Measurements from ENCODE around the gene KIZ.

The KIZ gene

DNA sequence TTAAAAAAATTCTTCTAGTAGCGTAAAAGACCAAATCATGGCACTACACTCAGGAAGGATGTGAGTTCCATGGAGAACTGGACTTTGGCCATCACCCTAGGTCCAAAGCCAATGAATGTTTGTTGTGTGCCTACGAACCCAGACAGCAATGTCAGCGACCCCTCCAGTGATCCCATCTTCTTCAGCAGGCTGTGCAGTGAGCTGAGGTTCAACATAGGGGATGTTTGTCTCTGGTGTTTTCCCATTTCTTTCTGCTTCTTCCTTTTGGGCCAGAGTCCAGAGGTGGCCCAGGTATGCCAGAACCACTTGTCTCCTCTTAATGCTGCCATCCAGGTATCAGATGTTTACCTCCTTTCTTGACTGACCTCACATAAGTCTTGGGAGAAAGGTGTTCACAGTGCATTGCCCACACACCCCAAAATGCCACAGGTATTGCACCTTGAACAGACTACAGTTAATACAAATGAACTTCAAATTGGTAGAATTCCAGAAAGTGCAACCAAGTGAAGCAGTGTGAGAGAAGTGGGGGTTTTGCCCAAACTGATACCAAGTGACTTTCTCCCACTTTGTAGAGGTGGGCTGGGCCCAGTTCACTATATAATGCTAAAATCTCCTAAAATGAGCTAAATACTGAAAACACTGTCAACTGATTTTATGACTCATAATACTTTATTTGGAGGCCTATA, 14.1 kb downstream of the KIZ start:
- H3K9ac ChIP-seq (ENCODE audit: insufficient read length): no peak overlapping the region
- TF ChIP-seq EZH2 (IDR thresholded peaks at IDR 0.05) (no peak), POLR2AphosphoS5 (IDR thresholded peaks at IDR 0.05; ENCODE audit: borderline replicate concordance, low read depth, low read length) (no peak), FOXP2 (optimal IDR thresholded peaks at IDR 0.05; ENCODE audit: control extremely low read depth, extremely low read length, insufficient read depth) (no peak)
- no peaks in the 10 kb centered on the region for H3K9me3 ChIP-seq (ENCODE audit: low read depth, low read length)

DNA sequence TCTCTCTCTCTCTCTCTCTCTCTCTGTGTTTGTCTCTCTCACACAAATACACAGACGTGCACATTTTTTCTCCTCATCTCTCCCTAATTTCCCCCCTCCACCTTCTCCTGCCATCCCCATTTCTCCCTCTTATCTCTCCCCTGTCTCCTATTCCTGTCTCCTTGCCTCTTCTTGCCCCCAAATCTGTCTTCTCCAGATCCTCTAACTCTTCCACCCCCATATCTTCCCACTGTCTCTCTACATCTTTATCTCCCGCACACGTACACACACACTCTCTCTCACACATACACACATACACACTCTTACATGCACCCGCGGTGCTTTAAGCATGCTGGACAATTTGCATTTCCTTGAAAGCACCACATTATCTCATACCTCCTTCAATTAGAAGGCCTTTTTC, 15.9 kb downstream of the KIZ start:
- H3K27ac ChIP-seq: no peak overlapping the region
- no peaks in the 10 kb centered on the region for H3K36me3 ChIP-seq (ENCODE audit: insufficient read depth, low read length)
- TF ChIP-seq POLR2AphosphoS5 (IDR thresholded peaks at IDR 0.05; ENCODE audit: borderline replicate concordance, low read depth, low read length): no peak
- TF ChIP-seq EZH2 (IDR thresholded peaks at IDR 0.05): no peak
- TF ChIP-seq FOXP2 (optimal IDR thresholded peaks at IDR 0.05; ENCODE audit: control extremely low read depth, extremely low read length, insufficient read depth): no peak
- no peak overlapping the region for H3K9ac ChIP-seq (ENCODE audit: insufficient read length)
- H3K9me3 ChIP-seq (ENCODE audit: low read depth, low read length): no peaks in the 10 kb centered on the region
- DNase-seq (ENCODE audit: low read depth, low spot score): no peak
- H3K4me3 ChIP-seq: no peak overlapping the region

More for the DNA sequence above, 14.1 kb downstream of the KIZ start:
- no peak overlapping the region for H3K27ac ChIP-seq
- no peaks in the 10 kb centered on the region for H3K36me3 ChIP-seq (ENCODE audit: insufficient read depth, low read length)
- DNase-seq (ENCODE audit: low read depth, low spot score): no peak
- H3K4me3 ChIP-seq: no peak overlapping the region

DNA sequence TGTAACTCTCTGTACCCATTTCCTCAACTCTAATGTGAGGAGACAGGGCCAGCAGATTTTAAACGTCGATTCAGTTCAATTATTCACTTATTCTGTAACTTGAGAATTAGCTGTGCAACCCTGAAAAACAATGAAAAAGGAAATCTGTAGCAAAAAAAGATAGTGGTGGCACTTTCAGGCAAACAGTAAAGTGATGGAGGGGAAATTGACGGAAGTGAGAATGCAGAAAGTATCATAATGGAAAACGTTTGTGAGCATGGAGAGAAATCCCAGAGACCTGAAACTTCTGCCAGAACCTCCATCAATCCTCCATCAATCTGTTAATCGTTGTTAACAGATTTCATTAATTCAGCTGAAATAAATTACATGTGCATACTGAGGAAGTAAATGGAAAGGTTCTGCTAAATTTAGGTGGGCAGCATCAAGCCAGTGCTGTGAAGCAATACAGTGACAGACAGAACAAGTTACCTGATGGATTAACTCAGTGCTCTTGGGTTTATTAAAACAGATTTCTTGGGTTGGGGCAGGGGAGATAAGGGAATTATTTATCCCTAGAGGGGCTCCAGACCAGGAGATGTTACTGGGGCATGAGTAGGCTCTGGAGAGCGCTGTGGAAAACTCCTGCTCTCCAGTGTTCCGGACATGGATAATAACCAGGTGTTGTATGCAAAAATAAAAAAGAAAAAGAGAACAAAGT, 17.5 kb downstream of the KIZ start:
- Histone ChIP-seq H3K36me3 (ENCODE audit: insufficient read depth, low read length) (no peaks in the 10 kb centered on the region), H3K27ac (no peak overlapping the region), H3K9me3 (ENCODE audit: low read depth, low read length) (no peaks in the 10 kb centered on the region), H3K9ac (ENCODE audit: insufficient read length) (no peak overlapping the region), H3K4me3 (no peak overlapping the region)
- DNase-seq (ENCODE audit: low read depth, low spot score): no peak
- no peak for TF ChIP-seq EZH2 (IDR thresholded peaks at IDR 0.05)
- TF ChIP-seq FOXP2 (optimal IDR thresholded peaks at IDR 0.05; ENCODE audit: control extremely low read depth, extremely low read length, insufficient read depth): no peak
- TF ChIP-seq POLR2AphosphoS5 (IDR thresholded peaks at IDR 0.05; ENCODE audit: borderline replicate concordance, low read depth, low read length): no peak

DNA sequence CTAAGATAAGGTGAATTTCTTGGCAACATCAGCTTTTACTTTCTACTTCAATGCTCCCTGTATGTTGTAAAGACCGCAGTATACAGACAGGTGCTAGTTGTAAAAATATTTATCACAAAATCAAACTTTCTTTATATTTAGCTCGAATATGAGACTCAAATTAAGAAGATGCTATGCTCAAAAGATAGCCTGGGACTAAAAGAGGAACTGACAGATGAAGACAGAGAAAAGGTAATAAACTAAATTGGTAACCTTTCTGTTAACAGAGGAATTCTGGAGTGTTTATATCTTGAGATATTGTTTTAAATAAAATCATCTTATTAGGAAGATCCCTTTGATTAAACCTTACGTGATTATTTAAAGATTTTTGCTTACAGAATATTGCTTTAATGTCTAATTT, 19.5 kb downstream of the KIZ start:
- TF ChIP-seq POLR2AphosphoS5 (IDR thresholded peaks at IDR 0.05; ENCODE audit: borderline replicate concordance, low read depth, low read length) (no peak), FOXP2 (optimal IDR thresholded peaks at IDR 0.05; ENCODE audit: control extremely low read depth, extremely low read length, insufficient read depth) (no peak), EZH2 (IDR thresholded peaks at IDR 0.05) (no peak)
- no peak overlapping the region for H3K27ac ChIP-seq
- no peak for DNase-seq (ENCODE audit: low read depth, low spot score)
- no peak overlapping the region for H3K4me3 ChIP-seq
- no peaks in the 10 kb centered on the region for H3K9me3 ChIP-seq (ENCODE audit: low read depth, low read length)
- no peak overlapping the region for H3K9ac ChIP-seq (ENCODE audit: insufficient read length)
- H3K36me3 ChIP-seq (ENCODE audit: insufficient read depth, low read length): no peaks in the 10 kb centered on the region

DNA sequence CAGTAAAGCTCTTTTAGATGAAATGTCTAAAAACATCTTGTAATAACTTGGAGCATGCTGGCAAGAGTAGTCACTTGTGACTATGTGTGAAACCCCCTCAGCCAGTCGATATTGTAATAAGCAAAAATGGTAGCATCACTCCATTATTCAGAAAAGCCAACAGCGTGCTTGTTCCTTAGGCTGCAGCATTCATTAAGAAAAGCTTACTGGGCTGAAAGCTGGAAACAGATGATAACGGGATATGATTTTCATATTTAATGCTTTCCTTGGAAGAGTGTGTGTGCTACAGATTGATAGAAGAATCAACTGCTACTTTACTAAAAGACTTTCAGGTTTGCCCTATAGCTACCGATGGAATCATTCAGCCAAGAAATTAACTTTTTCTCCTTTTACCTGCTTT, 20.3 kb downstream of the KIZ start:
- no peak for DNase-seq (ENCODE audit: low read depth, low spot score)
- Histone ChIP-seq H3K9me3 (ENCODE audit: low read depth, low read length) (no peaks in the 10 kb centered on the region), H3K9ac (ENCODE audit: insufficient read length) (no peak overlapping the region), H3K4me3 (no peak overlapping the region), H3K36me3 (ENCODE audit: insufficient read depth, low read length) (no peaks in the 10 kb centered on the region), H3K27ac (no peak overlapping the region)
- no peak for TF ChIP-seq FOXP2 (optimal IDR thresholded peaks at IDR 0.05; ENCODE audit: control extremely low read depth, extremely low read length, insufficient read depth)
- no peak for TF ChIP-seq EZH2 (IDR thresholded peaks at IDR 0.05)
- no peak for TF ChIP-seq POLR2AphosphoS5 (IDR thresholded peaks at IDR 0.05; ENCODE audit: borderline replicate concordance, low read depth, low read length)

DNA sequence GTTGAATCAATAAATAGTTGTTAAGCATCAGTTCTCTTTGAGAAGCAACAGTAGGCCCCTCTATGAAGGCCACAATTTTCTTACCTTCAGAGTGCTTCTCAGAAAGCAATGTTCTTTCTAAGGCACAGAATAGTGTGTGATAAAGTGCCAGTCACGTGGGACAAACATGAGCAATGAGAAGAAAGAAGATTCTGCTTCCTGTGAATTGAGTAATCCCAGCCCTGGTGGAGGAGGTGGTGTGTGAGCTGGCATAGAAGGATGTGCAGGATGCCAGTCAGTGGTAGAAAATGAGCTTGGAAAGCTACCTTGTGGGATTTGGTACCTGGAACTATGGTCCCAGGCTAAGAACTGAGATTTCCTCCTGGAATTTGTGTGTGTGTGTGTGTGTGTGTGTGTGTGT, 21.7 kb downstream of the KIZ start:
- Histone ChIP-seq H3K9me3 (ENCODE audit: low read depth, low read length) (no peaks in the 10 kb centered on the region), H3K27ac (no peak overlapping the region), H3K9ac (ENCODE audit: insufficient read length) (no peak overlapping the region), H3K4me3 (no peak overlapping the region), H3K36me3 (ENCODE audit: insufficient read depth, low read length) (no peaks in the 10 kb centered on the region)
- DNase-seq (ENCODE audit: low read depth, low spot score): no peak
- no peak for TF ChIP-seq FOXP2 (optimal IDR thresholded peaks at IDR 0.05; ENCODE audit: control extremely low read depth, extremely low read length, insufficient read depth)
- no peak for TF ChIP-seq EZH2 (IDR thresholded peaks at IDR 0.05)
- TF ChIP-seq POLR2AphosphoS5 (IDR thresholded peaks at IDR 0.05; ENCODE audit: borderline replicate concordance, low read depth, low read length): no peak

DNA sequence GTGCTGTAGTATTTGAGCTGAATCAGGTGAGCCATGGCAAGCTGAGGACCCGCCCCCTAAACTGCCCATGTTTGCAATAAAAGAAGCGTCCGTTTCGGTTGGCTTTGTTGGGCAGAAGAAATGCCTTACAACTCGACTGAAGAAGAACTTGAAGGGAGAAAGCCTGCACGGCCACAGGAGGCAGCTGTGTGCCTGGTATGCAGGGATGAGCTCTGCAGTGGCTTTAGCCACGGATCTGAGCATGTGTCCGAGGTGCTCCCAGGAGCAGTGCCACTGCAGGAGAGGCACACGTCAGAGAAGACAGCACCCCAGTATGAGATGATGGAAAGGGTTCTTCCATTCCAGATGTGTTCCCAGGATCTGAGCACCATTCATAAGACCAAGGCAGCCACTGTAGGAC, 23.5 kb downstream of the KIZ start:
- DNase-seq (ENCODE audit: low read depth, low spot score): no peak
- no peak overlapping the region for H3K9ac ChIP-seq (ENCODE audit: insufficient read length)
- H3K27ac ChIP-seq: no peak overlapping the region
- no peaks in the 10 kb centered on the region for H3K36me3 ChIP-seq (ENCODE audit: insufficient read depth, low read length)
- H3K4me3 ChIP-seq: no peak overlapping the region
- no peaks in the 10 kb centered on the region for H3K9me3 ChIP-seq (ENCODE audit: low read depth, low read length)
- TF ChIP-seq FOXP2 (optimal IDR thresholded peaks at IDR 0.05; ENCODE audit: control extremely low read depth, extremely low read length, insufficient read depth) (no peak), POLR2AphosphoS5 (IDR thresholded peaks at IDR 0.05; ENCODE audit: borderline replicate concordance, low read depth, low read length) (no peak), EZH2 (IDR thresholded peaks at IDR 0.05) (no peak)

DNA sequence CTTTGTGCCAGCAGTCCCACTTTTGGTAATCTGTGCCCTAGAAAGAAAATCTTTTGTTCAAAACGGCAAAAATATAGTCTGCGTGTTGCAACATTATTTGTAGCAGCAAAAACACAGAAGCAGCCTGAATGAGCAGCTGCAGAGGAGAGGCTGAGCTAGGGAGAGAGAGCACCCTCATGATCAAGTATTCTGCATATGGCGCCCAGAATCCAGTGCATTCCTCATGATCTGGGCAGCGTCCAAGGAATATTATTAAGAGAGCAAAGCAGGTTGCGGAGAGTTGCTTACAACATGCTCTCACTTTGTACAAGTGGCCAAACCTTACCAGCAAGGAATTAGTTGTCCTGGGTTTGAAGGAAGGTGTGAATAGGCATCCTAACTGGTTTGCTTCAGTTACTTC, 25.9 kb downstream of the KIZ start:
- TF ChIP-seq POLR2AphosphoS5 (IDR thresholded peaks at IDR 0.05; ENCODE audit: borderline replicate concordance, low read depth, low read length) (no peak), EZH2 (IDR thresholded peaks at IDR 0.05) (no peak), FOXP2 (optimal IDR thresholded peaks at IDR 0.05; ENCODE audit: control extremely low read depth, extremely low read length, insufficient read depth) (no peak)
- H3K9ac ChIP-seq (ENCODE audit: insufficient read length): no peak overlapping the region
- H3K9me3 ChIP-seq (ENCODE audit: low read depth, low read length): peaks cover 5% of the 10 kb centered on the region; the same call in 1 of the 2 replicates
- H3K36me3 ChIP-seq (ENCODE audit: insufficient read depth, low read length): no peaks in the 10 kb centered on the region
- H3K4me3 ChIP-seq: no peak overlapping the region
- no peak overlapping the region for H3K27ac ChIP-seq
- no peak for DNase-seq (ENCODE audit: low read depth, low spot score)

Measured in SK-N-MC (cell line).